HG02763 (cell line): Measurements from ENCODE around the gene CNGB1.
"Not testable (repeated sequence)": the region's sequence is repeated elsewhere in the genome, so short reads cannot be mapped to it uniquely, and the experiment has no call there.

Experiments
- ATAC-seq: cut with Tn5 transposase; IDR thresholded peaks from one replicate; pipeline ENCODE4 v1.9.1; 2021; ENCODE audit warnings: mild to moderate bottlenecking, moderate library complexity; ENCODE audit not compliant: unreplicated experiment

Gene CNGB1

DNA sequence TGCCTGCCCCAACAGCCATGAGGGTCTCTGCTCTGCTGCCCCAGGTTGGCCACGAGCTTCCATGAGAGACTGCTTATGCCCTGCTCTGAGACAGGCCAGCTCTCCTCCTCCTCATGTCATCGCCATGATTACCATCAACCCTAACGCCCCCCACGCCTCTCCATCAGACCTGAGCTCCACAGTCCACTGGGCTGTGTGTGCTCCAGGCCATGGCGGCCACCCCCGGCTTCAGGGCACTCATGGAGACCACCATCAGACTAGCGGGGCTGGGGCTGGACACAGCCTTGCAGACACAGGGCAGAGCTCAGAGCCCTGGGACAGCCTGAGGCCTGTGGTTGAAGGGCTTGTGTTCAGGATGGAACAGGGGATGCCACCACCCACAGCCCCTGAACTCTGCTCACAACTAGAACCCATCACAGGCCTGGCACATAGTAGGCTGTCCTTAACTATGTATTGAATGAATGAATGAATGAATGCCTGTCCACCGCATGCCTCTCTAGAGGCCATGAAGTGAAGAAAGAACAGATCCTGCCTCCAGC is 14.6 kb downstream of the CNGB1 start:
- no peak for ATAC-seq

GRCh38 chr16:57955572-57956188 is 15.2 kb downstream of the CNGB1 start:
- no peak for ATAC-seq

GRCh38 chr16:57953857-57954256 is 17.1 kb downstream of the CNGB1 start:
- no peak for ATAC-seq

DNA sequence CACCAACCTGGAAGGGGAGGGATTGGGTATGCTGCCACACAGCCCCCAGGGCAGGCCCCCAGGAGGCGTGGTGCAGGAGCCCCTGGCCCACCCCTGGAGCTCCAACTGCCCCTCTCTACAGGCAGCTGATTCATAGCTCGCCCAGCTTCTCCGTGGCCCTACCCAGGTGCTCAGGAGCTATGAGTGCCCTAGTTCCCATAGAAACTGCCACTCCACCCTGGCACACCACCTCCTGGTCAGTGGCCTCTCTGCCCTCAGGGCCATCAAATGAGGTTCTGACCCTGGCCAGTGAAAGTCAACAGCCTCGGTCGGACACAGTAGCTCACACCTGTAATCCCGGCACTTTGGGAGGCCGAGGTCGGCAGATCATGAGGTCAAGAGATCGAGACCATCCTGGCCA is 18.0 kb downstream of the CNGB1 start:
- no peak for ATAC-seq

GRCh38 chr16:57951204-57951960 is 19.5 kb downstream of the CNGB1 start:
- ATAC-seq: no peak

GRCh38 chr16:57950382-57950781 is 20.5 kb downstream of the CNGB1 start:
- ATAC-seq: no peak

DNA sequence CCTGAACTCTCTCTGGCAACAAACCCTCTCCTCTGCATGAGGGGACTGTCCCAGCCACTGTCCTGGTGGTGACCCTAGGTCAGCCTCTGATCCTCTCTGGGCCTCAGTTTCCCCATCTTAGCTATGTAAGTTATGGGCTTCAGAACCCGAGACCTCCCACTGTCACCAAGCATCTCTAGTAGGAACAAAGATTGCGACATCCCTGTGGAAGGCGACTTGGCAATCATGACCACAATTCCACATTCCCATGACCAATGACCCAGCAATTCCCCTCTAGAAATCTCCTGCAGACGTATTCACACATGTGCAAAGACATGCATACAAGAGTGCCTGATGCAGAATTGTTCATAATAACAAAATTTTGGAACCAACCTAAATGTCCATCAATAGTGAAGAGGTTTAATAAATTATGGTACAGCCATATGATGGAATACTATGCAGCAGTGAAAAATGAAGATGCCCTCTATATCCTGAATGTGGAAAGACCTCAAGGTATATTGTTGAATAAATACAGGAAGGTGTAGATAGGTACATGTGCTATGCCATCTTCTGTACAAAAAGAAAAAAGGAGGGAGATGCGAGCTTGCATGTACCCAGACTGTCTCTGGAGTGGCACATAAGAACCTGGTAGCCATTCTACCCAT is 21.2 kb downstream of the CNGB1 start:
- ATAC-seq: no peak

DNA sequence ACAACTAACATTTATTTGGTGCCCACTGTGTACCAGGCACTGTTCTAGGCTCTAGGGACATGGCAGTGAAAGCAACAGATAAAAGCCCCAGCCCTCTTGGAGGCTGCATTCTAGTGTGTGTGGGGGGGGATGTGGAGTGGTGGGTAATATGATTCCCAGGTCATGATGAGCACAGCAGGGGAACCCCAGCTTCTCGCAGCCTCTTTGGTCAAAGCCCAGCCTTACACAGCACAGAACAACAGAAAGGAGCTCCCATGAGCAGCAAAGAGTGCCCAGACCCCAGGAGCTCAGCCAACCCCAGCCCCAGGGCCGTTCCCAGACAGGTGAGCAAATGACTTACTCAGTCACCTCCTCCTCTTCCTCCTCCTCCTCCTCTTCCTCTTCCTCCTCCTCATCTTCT is 21.9 kb downstream of the CNGB1 start:
- no peak for ATAC-seq

DNA sequence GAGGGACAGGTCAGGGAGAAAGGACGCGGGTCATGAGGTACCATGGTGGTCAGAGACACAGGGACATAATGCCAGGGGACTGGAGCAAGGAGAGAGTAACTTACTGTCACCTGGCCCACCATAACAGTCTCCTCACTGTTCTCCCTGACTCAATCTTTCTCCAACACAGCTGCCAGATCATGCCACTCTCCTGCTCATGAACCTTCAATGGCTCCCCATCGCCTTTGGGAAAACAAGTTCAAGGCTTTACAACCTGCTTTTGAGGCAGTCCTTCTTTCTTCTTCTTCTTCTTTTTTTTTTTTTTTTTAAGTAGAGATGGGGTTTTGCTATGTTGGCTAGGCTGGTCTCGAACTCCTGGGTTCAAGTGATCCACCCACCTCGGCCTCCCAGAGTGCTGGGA is 22.9 kb downstream of the CNGB1 start:
- no peak for ATAC-seq

GRCh38 chr16:57947261-57947660 is 23.7 kb downstream of the CNGB1 start:
- no peak for ATAC-seq

GRCh38 chr16:57946181-57946801 is 24.6 kb downstream of the CNGB1 start:
- ATAC-seq: no peak

- ATAC-seq: no peak
Measured at GRCh38 chr16:57945740-57946138, 25.2 kb downstream of the CNGB1 start.

DNA sequence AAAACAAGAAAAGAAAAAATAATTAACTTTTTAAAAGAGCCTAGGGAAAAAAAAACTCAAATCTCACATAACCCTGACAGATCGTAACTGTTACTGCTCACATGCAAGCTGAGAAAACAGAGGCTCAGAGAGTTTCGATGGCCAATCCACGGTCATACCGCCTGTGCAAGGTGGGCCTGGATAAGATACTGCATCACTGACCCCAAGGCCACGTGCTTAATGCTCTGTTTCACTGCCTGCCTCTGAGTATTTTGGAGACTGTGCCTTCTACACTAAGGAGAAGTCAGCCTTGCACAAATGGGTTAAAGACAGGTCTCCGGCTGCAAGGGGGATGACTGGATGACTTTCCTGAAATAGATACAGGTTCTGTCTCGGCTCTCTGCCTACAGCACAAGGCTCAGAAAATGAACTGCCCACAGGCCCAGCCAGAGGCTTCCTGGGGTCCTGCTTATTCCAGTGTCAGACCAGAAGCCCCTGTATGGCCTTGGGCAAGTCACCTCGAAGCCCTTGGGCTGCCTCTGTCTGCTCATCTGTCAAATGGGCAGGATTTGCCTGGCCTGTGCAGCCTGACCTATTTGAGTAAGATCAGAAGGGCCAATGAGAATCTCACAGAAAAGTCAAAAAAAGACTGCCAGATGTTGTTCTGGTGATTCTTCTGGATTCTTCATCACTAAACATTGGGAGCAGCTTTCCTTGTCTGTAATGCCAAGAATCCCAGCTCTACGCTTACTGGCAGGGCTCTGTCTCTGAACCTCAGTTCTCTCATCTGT is 25.8 kb downstream of the CNGB1 start:
- ATAC-seq: no peak

DNA sequence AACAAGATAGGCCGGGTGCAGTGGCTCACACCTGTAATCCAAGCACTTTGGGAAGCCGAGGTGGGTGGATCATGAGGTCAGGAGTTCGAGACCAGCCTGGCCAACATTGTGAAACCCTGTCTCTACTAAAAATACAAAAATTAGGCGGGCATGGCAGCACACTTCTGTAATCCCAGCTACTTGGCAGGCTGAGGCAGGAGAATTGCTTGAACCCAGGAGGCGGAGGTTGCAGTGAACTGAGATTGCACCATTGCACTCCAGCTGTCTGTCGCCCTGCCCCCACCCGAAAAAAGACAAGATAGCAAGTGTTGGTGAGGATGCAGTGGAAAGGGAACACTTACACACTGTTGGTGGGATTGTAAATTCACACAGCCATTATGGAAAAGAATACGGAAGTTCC is 27.5 kb downstream of the CNGB1 start:
- ATAC-seq: not testable (repeated sequence)

GRCh38 chr16:57941901-57942300 is 29.0 kb downstream of the CNGB1 start:
- ATAC-seq: not testable (repeated sequence)

DNA sequence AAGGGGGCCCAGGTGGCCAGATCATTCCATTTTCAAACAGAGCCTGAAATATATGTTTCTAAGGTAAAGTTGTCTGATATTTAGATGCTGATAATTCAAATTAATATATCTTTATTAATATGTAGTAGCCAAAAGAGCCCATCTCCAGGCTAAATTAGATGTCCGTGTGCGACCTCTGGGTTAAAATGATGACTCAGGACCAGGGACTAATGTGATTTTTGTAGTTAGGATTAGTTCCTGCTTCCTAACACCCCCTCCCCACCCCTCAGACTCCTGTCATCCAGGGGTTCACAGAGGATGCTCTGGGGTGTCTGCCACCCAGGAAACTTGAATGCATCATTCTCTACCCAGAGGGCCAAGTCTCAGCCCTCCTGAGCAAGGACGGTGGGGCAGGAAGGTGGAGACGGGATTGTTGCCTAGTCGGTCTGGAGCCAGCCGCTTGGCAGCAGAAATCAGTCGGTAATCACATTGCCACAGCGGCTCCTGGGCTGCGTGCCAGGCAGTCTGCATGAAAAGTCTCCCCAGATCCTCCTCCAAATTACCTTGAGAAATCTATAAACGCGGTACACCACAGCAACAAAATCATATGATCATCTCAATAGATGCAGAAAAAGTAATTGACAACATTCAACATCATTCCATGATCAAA is 29.8 kb downstream of the CNGB1 start:
- ATAC-seq: no peak

DNA sequence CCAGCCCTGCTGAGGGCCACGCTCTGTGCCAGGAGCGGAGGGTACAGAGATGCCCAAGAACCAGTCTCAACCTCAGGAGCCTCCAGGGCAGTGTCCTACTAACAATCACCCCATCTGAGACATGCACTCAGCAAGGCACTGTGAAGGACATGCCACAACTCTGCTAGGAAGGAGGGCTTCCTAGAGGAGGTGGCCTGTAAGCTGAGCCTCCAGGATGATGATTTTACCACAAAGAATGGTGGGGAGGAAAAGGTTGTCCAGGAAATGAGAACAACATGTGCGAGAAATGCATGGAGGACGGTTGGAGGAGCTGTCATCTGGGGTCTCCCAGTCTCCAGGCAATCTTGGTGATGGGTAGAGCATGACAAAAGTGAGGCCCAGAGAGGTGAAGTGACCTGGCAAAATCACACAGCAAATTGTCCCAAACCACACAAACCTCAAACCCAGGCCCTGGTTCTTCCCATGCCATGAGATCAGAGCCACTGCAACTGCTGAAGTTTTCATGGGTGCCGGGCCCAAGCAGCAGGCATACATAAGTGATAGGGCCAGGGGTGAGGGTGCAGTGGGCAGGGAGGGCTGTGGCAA is 30.5 kb downstream of the CNGB1 start:
- no peak for ATAC-seq

GRCh38 chr16:57939872-57940224 is 31.1 kb downstream of the CNGB1 start:
- no peak for ATAC-seq

GRCh38 chr16:57938936-57939871 is 31.7 kb downstream of the CNGB1 start:
- ATAC-seq: no peak
